HAP-1 (cell line): ENCODE measurements around the gene KRT26.

Experiments
- DNase-seq, 2 experiments: peaks; one replicate each; pipeline ENCODE4 v3.0.0-alpha.2; 2016 to 2020; ENCODE audit warnings: low spot score in 2 of 2
- H3K27me3 ChIP-seq: fragments of 250-450 bp; sonication (Bioruptor Pico); 2 replicates; pipeline ENCODE4 v1.5.1; 2020; ENCODE audit warnings: low read depth, mild to moderate bottlenecking, moderate library complexity
- H3K36me3 ChIP-seq: fragments of 250-450 bp; sonication (Bioruptor Pico); replicated peaks from 2 replicates; pipeline ENCODE4 v1.5.1; 2020; ENCODE audit warnings: mild to moderate bottlenecking
- H3K4me1 ChIP-seq: fragments of 250-450 bp; sonication (Bioruptor Pico); 2 replicates; pipeline ENCODE4 v1.5.1; 2020; ENCODE audit warnings: mild to moderate bottlenecking
- H3K4me3 ChIP-seq: fragments of 250-450 bp; sonication (Bioruptor Pico); 2 replicates; pipeline ENCODE4 v1.5.1; 2020; ENCODE audit warnings: mild to moderate bottlenecking, moderate library complexity
- H3K9me3 ChIP-seq: fragments of 250-450 bp; sonication (Bioruptor Pico); 2 replicates; pipeline ENCODE4 v1.5.1; 2020; ENCODE audit warnings: mild to moderate bottlenecking, moderate library complexity
- in situ Hi-C: fragments of 300-500 bp; cut with MboI; formaldehyde crosslinking; loops from 3 replicates; pipeline ENCODE4 v1.14.3; 2020; ENCODE audit warnings: low sequenced_read_pairs, inconsistent platforms, mixed read lengths

KRT26 gene

GRCh38 chr17:40809721-40810421 lies 37.9 kb upstream of the KRT26 start:
- H3K4me3 ChIP-seq: no peak overlapping the region
- H3K4me1 ChIP-seq: no peaks in the 10 kb centered on the region
- DNase-seq: no peak
- no peaks in the 10 kb centered on the region for H3K36me3 ChIP-seq
- peaks cover 52% of the 10 kb centered on the region for H3K27me3 ChIP-seq
- in situ Hi-C loops: no loop called here
- H3K9me3 ChIP-seq: no peaks in the 10 kb centered on the region

DNA sequence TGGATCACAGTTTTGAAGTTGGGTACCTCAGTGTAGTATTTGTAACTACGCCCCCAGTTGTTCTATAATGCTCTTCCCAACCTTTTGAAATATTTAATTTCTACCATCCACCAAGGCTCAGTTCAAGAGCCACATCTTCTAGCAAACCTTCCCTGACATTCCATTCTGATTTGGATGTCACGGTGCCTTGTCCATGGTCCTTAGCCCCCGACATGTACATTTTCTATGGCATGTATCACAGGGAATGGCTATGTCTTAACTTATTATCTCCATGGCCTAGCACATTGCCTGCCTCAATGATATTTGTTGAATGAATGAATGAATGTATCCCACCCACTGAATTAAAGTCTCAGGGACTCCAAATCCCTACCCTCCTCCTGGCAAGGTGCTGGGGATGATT lies 34.1 kb upstream of the KRT26 start:
- Histone ChIP-seq H3K9me3 (no peaks in the 10 kb centered on the region), H3K27me3 (peaks cover 77% of the 10 kb centered on the region), H3K4me1 (no peaks in the 10 kb centered on the region), H3K36me3 (no peaks in the 10 kb centered on the region), H3K4me3 (no peak overlapping the region)
- in situ Hi-C loops: no loop called here
- DNase-seq: no peak

GRCh38 chr17:40803617-40804082 lies 31.6 kb upstream of the KRT26 start:
- in situ Hi-C loops: loop anchor here (5.0 kb wide), 1 partner anchor 859 kb away; no protein-coding TSS in a partner anchor
- Histone ChIP-seq H3K36me3 (no peaks in the 10 kb centered on the region), H3K27me3 (peaks cover 71% of the 10 kb centered on the region), H3K9me3 (no peaks in the 10 kb centered on the region), H3K4me1 (no peaks in the 10 kb centered on the region), H3K4me3 (no peak overlapping the region)
- peak; percentile 59 to 88 for DNase-seq

DNA sequence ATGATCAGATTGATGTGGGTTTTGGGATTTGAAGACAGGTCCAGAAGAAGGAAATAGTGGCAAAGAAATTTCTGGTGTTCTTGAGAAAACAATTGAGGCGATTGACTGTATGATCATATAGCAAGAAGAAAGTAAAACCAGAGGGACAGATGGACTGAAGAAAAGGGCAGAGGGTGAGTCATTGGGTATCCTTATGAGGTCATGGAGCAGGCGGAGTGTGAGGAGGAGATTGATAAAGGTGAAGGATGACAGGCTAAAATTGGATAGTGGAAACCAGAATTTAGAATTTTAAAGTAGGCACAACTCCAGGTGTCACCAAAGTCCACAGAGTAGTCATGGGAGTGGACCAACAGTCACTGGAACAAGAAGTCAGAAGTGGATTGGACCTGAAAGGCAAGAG lies 29.2 kb upstream of the KRT26 start:
- Histone ChIP-seq H3K9me3 (no peaks in the 10 kb centered on the region), H3K4me1 (no peaks in the 10 kb centered on the region), H3K27me3 (peaks cover 55% of the 10 kb centered on the region), H3K36me3 (no peaks in the 10 kb centered on the region), H3K4me3 (no peak overlapping the region)
- no peak for DNase-seq
- in situ Hi-C loops: loop anchor here (5.0 kb wide), 1 partner anchor 861 kb away; no protein-coding TSS in a partner anchor

DNA sequence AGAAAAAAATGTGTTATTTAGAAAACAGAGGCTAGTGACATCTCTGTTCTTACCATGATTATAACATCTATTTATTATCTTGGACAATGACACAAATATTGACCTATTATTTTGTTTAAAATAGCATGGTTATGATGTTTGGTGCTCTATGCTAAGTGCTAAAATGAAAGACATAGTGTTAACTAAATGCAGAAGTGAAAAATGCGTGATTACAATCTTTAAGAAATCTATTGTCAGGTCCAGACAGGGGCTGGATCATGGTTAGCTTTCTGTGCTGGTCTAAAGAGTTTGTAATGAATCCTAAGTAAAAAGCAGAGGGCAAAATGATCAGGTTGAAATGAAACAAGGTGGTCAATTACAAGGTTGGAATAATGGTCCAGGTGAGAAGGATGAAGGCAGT lies 28.4 kb upstream of the KRT26 start:
- Histone ChIP-seq H3K36me3 (no peaks in the 10 kb centered on the region), H3K4me1 (no peaks in the 10 kb centered on the region), H3K9me3 (no peaks in the 10 kb centered on the region), H3K27me3 (peaks cover 48% of the 10 kb centered on the region), H3K4me3 (no peak overlapping the region)
- no peak for DNase-seq
- in situ Hi-C loops: loop anchor here (5.0 kb wide), 1 partner anchor 862 kb away; no protein-coding TSS in a partner anchor

- no peaks in the 10 kb centered on the region for H3K4me1 ChIP-seq
- in situ Hi-C loops: loop anchor here (5.0 kb wide), 1 partner anchor 862 kb away; no protein-coding TSS in a partner anchor
Measured at GRCh38 chr17:40799859-40800258, 27.9 kb upstream of the KRT26 start, which contains the start of gene KRT28. Gene KRT28 (minus strand): TSS chr17:40799959. CDS start chr17:40799893, 66 bp downstream.

DNA sequence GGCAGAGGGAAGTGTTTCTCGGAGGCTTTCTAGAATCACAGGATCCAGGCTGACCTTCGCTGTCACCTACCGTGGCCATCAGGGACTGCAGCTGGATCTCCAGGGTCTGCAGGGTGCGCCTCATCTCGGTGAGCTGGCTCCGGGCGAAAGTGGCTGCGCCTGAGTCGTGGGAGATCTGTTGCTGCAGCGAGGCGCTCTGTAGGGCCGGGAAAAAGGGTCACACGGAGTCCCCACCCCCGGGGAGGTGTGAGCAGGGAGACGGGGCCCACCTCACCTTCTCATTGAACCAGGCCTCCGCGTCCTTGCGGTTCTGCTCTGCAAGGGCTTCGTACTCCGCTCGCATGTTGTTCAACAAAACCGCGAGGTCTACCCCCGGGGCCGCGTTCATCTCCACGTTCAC lies 24.8 kb upstream of the KRT26 start:
- Histone ChIP-seq H3K27me3 (peaks cover 27% of the 10 kb centered on the region), H3K4me1 (no peaks in the 10 kb centered on the region), H3K4me3 (no peak overlapping the region), H3K9me3 (no peaks in the 10 kb centered on the region), H3K36me3 (no peaks in the 10 kb centered on the region)
- in situ Hi-C loops: no loop called here
- DNase-seq: no peak

More at GRCh38 chr17:40799859-40800258, 27.9 kb upstream of the KRT26 start, which contains the start of gene KRT28:
- no peaks in the 10 kb centered on the region for H3K36me3 ChIP-seq
- DNase-seq: no peak
- H3K9me3 ChIP-seq: no peaks in the 10 kb centered on the region
- no peak within 1 kb of the TSS for H3K4me3 ChIP-seq
- peaks cover 44% of the 10 kb centered on the region for H3K27me3 ChIP-seq

DNA sequence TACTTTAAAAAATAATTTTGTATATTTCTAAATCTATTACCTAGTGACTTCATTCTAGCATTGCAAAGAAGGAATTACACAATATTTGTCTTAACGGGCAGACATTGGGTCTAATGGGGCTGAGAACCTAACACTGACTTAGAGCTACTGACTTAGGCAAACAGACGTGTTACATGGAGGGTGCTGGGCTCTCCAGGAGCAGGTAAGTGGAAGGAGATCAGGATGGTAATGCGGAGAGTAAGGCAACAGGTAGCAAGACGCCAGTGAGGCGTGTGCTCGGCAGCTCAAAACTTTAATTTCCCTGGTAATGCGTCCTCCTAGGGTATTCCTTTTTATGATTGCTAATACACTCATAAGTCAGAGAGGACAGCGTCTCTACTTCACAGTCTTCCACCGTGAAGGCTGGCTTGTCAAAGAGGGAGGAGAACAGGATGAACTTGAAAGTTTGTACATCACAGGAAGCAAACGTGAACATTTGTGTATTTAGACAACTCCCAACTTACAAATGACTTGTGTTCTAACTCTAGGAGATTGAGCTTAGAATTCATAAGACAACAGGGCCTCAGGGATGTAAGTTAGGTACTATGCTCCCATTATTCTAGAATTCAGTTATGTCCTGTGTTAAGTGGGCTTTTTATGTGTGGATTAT lies 23.1 kb upstream of the KRT26 start:
- Histone ChIP-seq H3K9me3 (no peaks in the 10 kb centered on the region), H3K4me3 (no peak overlapping the region), H3K27me3 (peaks cover 23% of the 10 kb centered on the region), H3K4me1 (no peaks in the 10 kb centered on the region), H3K36me3 (no peaks in the 10 kb centered on the region)
- in situ Hi-C loops: no loop called here
- DNase-seq: no peak

- Histone ChIP-seq H3K9me3 (no peaks in the 10 kb centered on the region), H3K4me3 (no peak overlapping the region), H3K27me3 (peaks cover 17% of the 10 kb centered on the region), H3K4me1 (no peaks in the 10 kb centered on the region), H3K36me3 (no peaks in the 10 kb centered on the region)
- DNase-seq: no peak
- in situ Hi-C loops: loop anchor here (5.0 kb wide), 1 partner anchor 177 kb away; no protein-coding TSS in a partner anchor
Measured at GRCh38 chr17:40794466-40794865, 22.5 kb upstream of the KRT26 start.

DNA sequence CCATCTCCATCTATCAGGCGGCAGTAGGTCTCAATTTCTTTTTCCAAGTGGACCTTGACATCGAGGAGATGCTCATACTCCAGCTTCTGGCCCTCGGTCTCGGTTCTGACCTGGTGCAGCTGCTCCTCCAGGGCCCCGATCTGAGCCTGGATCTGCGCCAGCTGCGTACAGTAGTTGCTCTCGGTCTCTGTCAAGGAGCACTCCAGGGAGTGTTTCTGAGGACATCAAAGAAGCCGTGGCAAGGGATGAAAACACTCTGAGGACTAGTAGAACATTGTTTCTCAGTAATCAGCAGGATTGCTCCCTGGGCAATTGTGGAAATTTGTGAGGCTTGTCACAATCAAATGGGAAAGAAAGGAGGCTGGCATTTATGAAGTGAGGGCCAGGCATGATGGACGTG lies 21.8 kb upstream of the KRT26 start:
- H3K4me3 ChIP-seq: no peak overlapping the region
- H3K4me1 ChIP-seq: no peaks in the 10 kb centered on the region
- in situ Hi-C loops: loop anchor here (5.0 kb wide), 1 partner anchor 177 kb away; no protein-coding TSS in a partner anchor
- no peaks in the 10 kb centered on the region for H3K36me3 ChIP-seq
- H3K27me3 ChIP-seq: peaks cover 13% of the 10 kb centered on the region
- no peaks in the 10 kb centered on the region for H3K9me3 ChIP-seq
- DNase-seq: no peak

- Histone ChIP-seq H3K27me3 (peaks cover 6% of the 10 kb centered on the region), H3K4me1 (no peaks in the 10 kb centered on the region)
- in situ Hi-C loops: loop anchor here (5.0 kb wide), 1 partner anchor 175 kb away; no protein-coding TSS in a partner anchor
Measured at GRCh38 chr17:40791787-40792436, 19.9 kb upstream of the KRT26 start.

DNA sequence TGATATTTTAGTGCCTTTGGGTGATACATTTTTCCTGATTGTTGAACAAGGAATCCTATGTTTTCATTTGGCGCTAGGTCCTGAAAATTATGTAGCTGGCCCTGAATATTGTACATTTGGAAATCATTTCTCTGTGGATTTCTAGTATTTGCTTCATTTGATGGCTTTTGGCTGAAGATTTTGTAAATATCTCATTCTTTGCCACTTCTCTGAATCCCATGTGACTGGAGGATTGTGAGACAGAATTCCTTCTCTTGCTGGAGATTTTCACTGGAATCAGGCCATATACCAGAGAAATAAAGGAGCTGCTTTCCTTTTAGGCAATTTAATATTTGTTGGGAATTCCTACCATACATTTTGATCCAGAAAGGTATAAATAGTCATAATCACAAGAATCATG lies 19.1 kb upstream of the KRT26 start:
- Histone ChIP-seq H3K36me3 (no peaks in the 10 kb centered on the region), H3K9me3 (no peaks in the 10 kb centered on the region), H3K4me1 (no peaks in the 10 kb centered on the region), H3K27me3 (peaks cover 6% of the 10 kb centered on the region), H3K4me3 (no peak overlapping the region)
- in situ Hi-C loops: loop anchor here (5.0 kb wide), 1 partner anchor 174 kb away; no protein-coding TSS in a partner anchor
- DNase-seq: no peak

More at GRCh38 chr17:40791787-40792436, 19.9 kb upstream of the KRT26 start:
- Histone ChIP-seq H3K36me3 (no peaks in the 10 kb centered on the region), H3K4me3 (no peak overlapping the region), H3K9me3 (no peaks in the 10 kb centered on the region)
- DNase-seq: peak in 1 of 2 experiments; percentile 59

DNA sequence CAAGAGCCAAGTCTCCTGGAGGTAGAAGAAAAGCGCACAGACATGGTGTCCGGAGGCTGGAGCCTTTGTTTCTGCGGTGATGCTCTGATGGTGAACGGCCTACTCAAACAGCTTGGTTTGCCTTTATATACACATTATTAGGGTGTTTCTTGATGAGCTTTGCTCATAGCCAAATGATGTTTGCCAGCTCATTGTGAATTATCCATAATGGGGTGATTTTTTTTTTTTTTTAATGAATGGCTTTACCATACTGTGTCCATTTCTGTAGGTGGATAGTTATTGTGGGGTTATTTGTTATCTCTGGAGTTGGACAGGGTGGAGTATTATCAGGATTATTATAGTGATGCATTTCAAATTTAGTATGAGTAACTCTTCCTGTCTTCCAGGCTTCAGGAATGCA lies 10.4 kb upstream of the KRT26 start, which contains the start of gene KRT27:
Gene KRT27 (minus strand): TSS at position 101 of the 400 bp plus-strand sequence. CDS start 57 bp downstream, at position 44.
- Histone ChIP-seq H3K27me3 (peaks cover 20% of the 10 kb centered on the region), H3K36me3 (no peaks in the 10 kb centered on the region), H3K4me1 (no peaks in the 10 kb centered on the region), H3K9me3 (no peaks in the 10 kb centered on the region), H3K4me3 (no peak within 1 kb of the TSS)
- no peak for DNase-seq
- in situ Hi-C loops: no loop called here
